ENCODE results near the gene IQCM. TPM values are rescaled to one million over a fixed set of nuclear protein-coding genes. Genes with fewer than 3 reads are reported as not detected.

Gene IQCM
- total and polyA plus RNA-seq, 2 donors (not counting 1 experiment from before 2014, with no cell fraction given): not detected

DNA sequence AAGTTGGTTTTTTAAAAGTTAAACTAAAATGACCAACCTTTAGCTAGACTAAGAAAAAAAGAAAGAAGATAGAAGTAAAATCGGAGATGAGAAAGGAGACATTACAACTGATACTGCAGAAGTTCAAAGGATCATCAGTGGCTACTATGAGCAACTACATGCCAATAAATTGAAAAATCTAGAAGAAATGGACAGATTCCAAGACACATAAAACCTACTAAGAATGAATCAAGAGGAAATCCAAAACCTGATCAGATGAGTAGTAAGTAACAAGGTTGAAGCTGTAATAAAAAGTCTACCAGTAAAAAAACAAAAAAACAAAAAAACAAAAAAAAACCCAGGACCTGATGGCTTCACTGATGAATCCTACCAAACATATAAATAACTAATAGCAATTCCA lies 16.1 kb downstream of the IQCM start:
- no peak overlapping the region for H3K4me3 ChIP-seq (replicated peaks in 1 of 4; ENCODE audit: control extremely low read depth in 1 of 4, insufficient read depth in 1 of 4, low read depth in 3 of 4, low read length in 4 of 4)
- H3K36me3 ChIP-seq (ENCODE audit: control insufficient read depth, insufficient read depth, low read length): no peaks in the 10 kb centered on the region
- H3K27ac ChIP-seq (ENCODE audit: insufficient read depth, low read length): no peak overlapping the region
- H3K9me3 ChIP-seq (ENCODE audit: control insufficient read depth, insufficient read depth, low read depth, low read length): no peaks in the 10 kb centered on the region
- DNase-seq (ENCODE audit: low read depth in 2 of 2): no peak
- H3K27me3 ChIP-seq (ENCODE audit: control insufficient read depth, insufficient read depth, low read length): no peaks in the 10 kb centered on the region
- no peaks in the 10 kb centered on the region for H4K20me1 ChIP-seq (ENCODE audit: control insufficient read depth, extremely low read depth, insufficient read depth, low read length)
- no peak overlapping the region for H2AFZ ChIP-seq (ENCODE audit: low read length)
- no peak for TF ChIP-seq EZH2 (IDR thresholded peaks at IDR 0.05; ENCODE audit: low read length, missing control alignments)
- TF ChIP-seq, protein P1, sequence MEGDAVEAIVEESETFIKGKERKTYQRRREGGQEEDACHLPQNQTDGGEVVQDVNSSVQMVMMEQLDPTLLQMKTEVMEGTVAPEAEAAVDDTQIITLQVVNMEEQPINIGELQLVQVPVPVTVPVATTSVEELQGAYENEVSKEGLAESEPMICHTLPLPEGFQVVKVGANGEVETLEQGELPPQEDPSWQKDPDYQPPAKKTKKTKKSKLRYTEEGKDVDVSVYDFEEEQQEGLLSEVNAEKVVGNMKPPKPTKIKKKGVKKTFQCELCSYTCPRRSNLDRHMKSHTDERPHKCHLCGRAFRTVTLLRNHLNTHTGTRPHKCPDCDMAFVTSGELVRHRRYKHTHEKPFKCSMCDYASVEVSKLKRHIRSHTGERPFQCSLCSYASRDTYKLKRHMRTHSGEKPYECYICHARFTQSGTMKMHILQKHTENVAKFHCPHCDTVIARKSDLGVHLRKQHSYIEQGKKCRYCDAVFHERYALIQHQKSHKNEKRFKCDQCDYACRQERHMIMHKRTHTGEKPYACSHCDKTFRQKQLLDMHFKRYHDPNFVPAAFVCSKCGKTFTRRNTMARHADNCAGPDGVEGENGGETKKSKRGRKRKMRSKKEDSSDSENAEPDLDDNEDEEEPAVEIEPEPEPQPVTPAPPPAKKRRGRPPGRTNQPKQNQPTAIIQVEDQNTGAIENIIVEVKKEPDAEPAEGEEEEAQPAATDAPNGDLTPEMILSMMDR (conservative IDR thresholded peaks at IDR 0.05 in 1 of 2, IDR thresholded peaks at IDR 0.05 in 1 of 2; ENCODE audit: low read depth in 1 of 2, low read length in 2 of 2): no peak
- H3K79me2 ChIP-seq (ENCODE audit: control insufficient read depth, insufficient read depth, low read length): no peaks in the 10 kb centered on the region
- H3K9ac ChIP-seq (ENCODE audit: insufficient read depth, low read length): no peak overlapping the region
- no peaks in the 10 kb centered on the region for H3K4me1 ChIP-seq (ENCODE audit: control insufficient read depth, extremely low read depth, insufficient read depth, low read length)
- H3K4me2 ChIP-seq (ENCODE audit: extremely low read depth, insufficient read depth, low read length): no peak overlapping the region

DNA sequence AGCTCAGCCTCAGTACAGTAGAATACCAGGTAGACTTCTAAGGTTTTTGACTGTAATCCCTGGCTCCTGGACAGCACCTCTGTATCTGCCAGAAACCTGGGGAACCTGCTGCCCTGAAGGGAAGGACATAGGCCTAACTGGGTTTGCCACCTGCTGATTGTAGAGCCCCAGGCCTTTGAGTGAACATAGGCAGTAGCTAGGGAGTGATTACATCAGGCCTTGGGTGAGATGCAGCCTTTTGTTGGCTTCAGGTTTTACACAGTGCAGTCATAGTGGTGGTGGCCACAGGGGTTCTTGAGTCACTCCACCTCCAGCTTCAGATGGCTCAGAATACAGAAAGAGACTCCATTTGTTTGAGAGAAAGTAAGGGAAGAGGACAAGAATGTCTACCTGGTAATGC lies 19.3 kb downstream of the IQCM start:
- no peaks in the 10 kb centered on the region for H3K79me2 ChIP-seq (ENCODE audit: control insufficient read depth, insufficient read depth, low read length)
- H3K4me1 ChIP-seq (ENCODE audit: control insufficient read depth, extremely low read depth, insufficient read depth, low read length): peaks cover 2% of the 10 kb centered on the region
- H3K36me3 ChIP-seq (ENCODE audit: control insufficient read depth, insufficient read depth, low read length): no peaks in the 10 kb centered on the region
- no peaks in the 10 kb centered on the region for H3K27me3 ChIP-seq (ENCODE audit: control insufficient read depth, insufficient read depth, low read length)
- H4K20me1 ChIP-seq (ENCODE audit: control insufficient read depth, extremely low read depth, insufficient read depth, low read length): no peaks in the 10 kb centered on the region
- no peak overlapping the region for H3K4me2 ChIP-seq (ENCODE audit: extremely low read depth, insufficient read depth, low read length)
- no peak overlapping the region for H3K4me3 ChIP-seq (replicated peaks in 1 of 4; ENCODE audit: control extremely low read depth in 1 of 4, insufficient read depth in 1 of 4, low read depth in 3 of 4, low read length in 4 of 4)
- no peaks in the 10 kb centered on the region for H3K9me3 ChIP-seq (ENCODE audit: control insufficient read depth, insufficient read depth, low read depth, low read length)
- H2AFZ ChIP-seq (ENCODE audit: low read length): no peak overlapping the region
- H3K27ac ChIP-seq (ENCODE audit: insufficient read depth, low read length): no peak overlapping the region
- H3K9ac ChIP-seq (ENCODE audit: insufficient read depth, low read length): no peak overlapping the region
- no peak for DNase-seq (ENCODE audit: low read depth in 2 of 2)
- TF ChIP-seq EZH2 (IDR thresholded peaks at IDR 0.05; ENCODE audit: low read length, missing control alignments): no peak
- TF ChIP-seq, protein P1 (conservative IDR thresholded peaks at IDR 0.05 in 1 of 2, IDR thresholded peaks at IDR 0.05 in 1 of 2; ENCODE audit: low read depth in 1 of 2, low read length in 2 of 2): no peak

DNA sequence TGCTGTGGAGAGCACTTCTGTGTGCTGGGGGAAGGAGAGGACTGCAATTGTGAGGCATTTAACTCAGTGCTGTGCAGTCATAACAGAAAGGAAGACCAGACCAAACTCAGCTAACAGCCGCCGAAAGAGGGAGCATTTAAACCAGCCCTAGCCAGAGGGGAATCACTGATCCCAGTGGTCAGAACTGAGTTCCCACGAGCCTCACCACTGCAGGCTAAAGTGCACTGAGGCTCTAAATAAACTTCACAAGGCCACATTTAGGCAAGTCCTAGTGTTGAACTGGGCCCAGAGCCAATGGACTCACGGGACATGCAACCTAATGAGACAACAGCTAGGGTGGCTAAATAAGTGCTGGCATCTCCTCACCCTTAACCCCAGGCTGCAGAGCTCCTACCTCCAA lies 20.4 kb downstream of the IQCM start:
- Histone ChIP-seq H3K27me3 (ENCODE audit: control insufficient read depth, insufficient read depth, low read length) (no peaks in the 10 kb centered on the region), H3K4me3 (replicated peaks in 1 of 4; ENCODE audit: control extremely low read depth in 1 of 4, insufficient read depth in 1 of 4, low read depth in 3 of 4, low read length in 4 of 4) (no peak overlapping the region), H3K4me2 (ENCODE audit: extremely low read depth, insufficient read depth, low read length) (no peak overlapping the region), H3K9me3 (ENCODE audit: control insufficient read depth, insufficient read depth, low read depth, low read length) (no peaks in the 10 kb centered on the region), H2AFZ (ENCODE audit: low read length) (no peak overlapping the region), H3K9ac (ENCODE audit: insufficient read depth, low read length) (no peak overlapping the region), H3K4me1 (ENCODE audit: control insufficient read depth, extremely low read depth, insufficient read depth, low read length) (peaks cover 2% of the 10 kb centered on the region), H3K27ac (ENCODE audit: insufficient read depth, low read length) (no peak overlapping the region), H3K36me3 (ENCODE audit: control insufficient read depth, insufficient read depth, low read length) (no peaks in the 10 kb centered on the region), H3K79me2 (ENCODE audit: control insufficient read depth, insufficient read depth, low read length) (no peaks in the 10 kb centered on the region), H4K20me1 (ENCODE audit: control insufficient read depth, extremely low read depth, insufficient read depth, low read length) (no peaks in the 10 kb centered on the region)
- no peak for TF ChIP-seq EZH2 (IDR thresholded peaks at IDR 0.05; ENCODE audit: low read length, missing control alignments)
- TF ChIP-seq, protein P1 (conservative IDR thresholded peaks at IDR 0.05 in 1 of 2, IDR thresholded peaks at IDR 0.05 in 1 of 2; ENCODE audit: low read depth in 1 of 2, low read length in 2 of 2): no peak
- no peak for DNase-seq (ENCODE audit: low read depth in 2 of 2)
